ENCODE data around the gene CDPF1.

Gene CDPF1

GRCh38 chr22:46256358-46256958 is 6.4 kb upstream of the CDPF1 start:
- no peak for DNase-seq

DNA sequence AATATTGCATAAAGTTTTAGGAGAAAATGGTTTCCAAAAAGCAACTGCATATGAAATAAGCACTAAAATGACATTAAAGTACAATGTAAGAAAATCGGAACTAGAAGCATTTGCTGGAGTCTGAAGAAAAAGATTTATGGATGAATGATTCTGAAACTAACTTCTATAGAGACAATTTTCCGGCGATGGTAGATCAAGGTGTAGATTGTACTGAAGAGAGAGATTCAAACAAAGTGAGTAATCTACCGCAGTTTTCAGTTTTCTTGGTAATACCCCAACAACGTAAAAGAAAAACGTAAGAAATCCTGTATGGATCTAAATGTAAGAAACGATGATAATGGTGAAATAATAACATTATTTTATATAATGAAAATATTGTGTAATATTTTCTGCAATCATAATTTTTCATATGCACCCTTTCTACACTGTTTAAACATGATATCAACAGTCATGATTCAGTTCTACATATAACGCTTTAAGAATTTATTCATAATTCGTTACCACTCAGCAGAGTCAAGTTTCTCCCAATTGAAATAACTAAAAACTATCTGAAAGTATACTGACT is 1.8 kb upstream of the CDPF1 start:
- no peak for DNase-seq

DNA sequence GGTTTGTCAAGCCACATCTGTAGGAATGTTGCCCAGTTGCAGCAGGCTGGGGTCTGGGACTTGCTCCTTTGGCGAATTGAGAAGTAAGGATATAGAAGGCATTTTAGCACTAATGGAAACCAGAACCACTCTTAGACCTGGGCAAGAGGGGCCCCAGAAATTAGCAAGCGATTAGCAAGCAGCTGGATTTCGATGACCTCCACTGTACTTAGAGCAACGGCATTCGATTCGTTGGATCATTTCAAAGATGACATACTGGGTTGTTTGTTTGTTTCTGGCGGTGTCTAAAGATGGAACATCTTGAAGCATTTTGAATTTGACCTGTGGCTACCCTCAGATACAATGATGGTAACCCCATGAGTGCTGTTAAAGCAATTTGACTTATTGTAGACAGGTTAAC is 1.2 kb upstream of the CDPF1 start:
- DNase-seq: no peak

GRCh38 chr22:46250783-46251125 is 661 bp upstream of the CDPF1 start:
- no peak for DNase-seq

DNA sequence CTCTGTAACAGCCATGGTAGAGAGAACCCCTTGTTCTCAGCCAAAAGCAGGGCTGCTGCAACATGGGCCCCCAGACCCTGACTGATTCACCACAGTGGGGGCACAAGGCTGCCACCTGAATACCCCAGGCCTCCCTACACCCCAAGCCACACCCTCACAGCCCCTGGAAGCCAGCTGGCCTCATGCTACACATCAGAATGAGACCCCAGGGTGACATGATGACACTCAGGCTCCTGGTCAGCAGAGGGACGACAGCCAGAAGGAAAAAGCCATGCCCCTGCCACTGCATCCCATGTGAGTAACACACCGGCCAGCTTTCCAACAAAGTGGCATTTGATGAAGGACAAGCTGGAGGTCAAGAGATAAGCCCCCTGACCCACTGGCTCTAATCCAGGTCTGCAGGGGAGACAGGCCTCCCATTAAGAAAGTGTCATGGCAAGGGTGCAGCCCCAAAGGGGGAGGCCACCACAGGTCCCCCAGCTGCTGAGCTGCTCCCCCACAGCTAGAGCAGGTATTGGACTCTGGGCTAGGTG is 2.6 kb downstream of the CDPF1 start:
- no peak for DNase-seq

- no peak for DNase-seq
These were observed 3.9 kb downstream of the CDPF1 start for GRCh38 chr22:46246178-46246577.

DNA sequence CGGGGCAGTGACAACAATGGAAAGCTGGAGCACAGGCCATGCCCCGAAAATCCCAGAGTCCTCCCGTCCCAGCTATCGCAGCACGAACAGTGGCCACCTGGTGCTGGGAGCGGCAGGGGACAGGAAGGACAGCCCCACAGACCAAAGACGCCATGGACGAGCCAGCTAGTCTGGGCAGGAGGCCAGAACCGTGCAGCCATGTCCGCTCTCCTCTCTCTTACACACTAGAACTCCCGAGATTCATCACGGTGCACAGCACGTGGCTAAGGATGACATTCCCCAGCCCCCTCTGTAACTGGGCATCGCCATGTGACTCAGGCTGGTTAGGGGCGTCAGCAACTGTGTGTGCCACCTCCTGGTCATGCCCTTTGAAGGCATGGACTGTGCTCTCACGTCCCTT is 4.6 kb downstream of the CDPF1 start:
- DNase-seq: peak; percentile 69

- no peak for DNase-seq
These were observed 5.3 kb downstream of the CDPF1 start for GRCh38 chr22:46244771-46245170.

DNA sequence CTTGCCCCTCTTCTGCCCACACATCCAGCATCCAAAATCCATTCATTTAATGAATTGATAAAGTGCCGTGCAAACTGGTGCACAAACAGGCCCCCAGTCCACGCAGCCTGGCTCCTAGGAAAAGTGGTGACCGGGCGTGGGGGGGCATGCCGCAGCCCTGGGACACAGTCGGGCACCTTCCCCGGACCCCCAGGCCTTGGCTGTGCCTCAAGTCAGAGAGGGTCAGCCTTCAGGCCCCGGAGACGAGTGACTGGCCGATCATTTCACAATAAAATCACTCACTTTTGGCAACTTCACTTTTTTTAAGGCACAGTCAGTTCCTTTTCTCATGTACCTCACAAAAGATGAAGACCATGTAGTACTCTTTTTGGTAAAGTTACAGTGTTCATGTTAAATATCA is 8.0 kb downstream of the CDPF1 start:
- no peak for DNase-seq

GRCh38 chr22:46241396-46242007 is 8.6 kb downstream of the CDPF1 start:
- DNase-seq: no peak

DNA sequence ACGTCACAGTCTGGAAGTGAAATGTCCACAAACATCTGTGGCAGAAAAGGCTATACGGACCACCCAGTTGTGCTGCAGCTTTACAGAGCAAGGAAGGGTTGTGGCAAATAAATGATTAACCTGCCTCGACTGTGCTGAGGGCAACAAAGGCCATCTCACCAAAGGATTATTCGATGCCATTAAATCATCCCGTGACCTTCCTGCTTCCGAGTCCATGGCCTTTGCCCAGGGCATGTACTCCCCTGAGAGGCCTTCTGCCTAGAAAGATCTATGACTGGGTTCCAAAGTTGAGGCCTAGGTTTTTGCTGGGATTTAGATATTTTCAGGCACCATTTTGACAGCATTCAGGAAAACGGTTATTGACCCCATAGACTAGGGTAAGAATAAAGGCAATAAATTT is 9.2 kb downstream of the CDPF1 start:
- no peak for DNase-seq

DNA sequence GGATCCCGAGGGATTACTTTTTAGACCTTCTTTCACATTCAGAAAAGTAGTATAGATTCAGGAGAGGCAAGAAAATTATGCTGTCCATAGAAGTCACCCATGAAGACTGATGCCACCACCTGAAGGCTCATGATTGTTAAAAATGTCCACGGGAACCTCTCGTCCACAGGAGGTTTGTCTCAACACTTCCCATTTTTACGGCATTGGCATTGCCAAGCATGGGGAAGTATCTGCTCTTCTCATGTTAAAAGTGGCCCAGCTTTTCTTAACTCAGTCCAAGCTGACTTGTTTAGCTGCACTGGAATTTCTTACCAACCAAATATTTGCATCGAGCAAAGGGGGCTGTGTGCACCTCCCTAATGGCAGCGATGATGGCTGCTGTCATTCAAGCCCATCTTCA is 9.6 kb downstream of the CDPF1 start:
- DNase-seq: no peak

GRCh38 chr22:46240073-46240472 is 10.0 kb downstream of the CDPF1 start:
- DNase-seq: no peak

- DNase-seq: no peak
These were observed 10.6 kb downstream of the CDPF1 start for GRCh38 chr22:46239261-46240048.

- no peak for DNase-seq
These were observed 11.6 kb downstream of the CDPF1 start for GRCh38 chr22:46238541-46238940.

- DNase-seq: no peak
These were observed 12.5 kb downstream of the CDPF1 start for GRCh38 chr22:46237453-46238124.

DNA sequence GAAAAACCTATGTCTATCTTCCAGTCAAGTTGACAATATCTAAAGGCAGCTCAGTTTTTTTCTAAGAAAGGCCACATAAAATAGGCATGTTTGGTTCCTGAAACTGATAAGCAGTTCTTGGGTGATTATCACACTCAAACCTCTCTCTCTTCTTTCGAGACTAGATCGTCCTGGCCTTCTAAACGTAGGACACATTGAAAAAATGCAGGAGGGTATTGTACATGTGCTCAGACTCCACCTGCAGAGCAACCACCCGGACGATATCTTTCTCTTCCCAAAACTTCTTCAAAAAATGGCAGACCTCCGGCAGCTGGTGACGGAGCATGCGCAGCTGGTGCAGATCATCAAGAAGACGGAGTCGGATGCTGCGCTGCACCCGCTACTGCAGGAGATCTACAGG is 15.1 kb downstream of the CDPF1 start:
- DNase-seq: no peak

DNA sequence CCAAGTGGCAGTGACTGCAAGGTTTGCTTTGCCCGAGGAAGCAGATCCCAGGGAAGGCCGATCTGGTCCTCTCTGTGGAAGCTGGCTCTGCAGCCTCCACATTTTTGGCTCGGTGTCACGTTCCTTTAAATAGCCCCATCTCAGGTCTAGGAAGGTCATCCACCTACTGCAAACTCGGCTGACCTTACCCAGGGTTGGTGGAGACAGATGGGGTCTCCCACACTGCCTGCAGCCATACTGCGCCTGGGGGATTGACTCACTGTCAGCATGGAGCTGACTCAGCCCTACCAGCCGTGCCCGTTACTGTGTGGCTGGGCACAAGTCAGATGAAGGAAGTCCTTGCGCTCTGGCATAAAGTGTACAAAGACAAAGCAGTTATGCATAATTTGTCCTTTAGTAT is 16.9 kb downstream of the CDPF1 start:
- no peak for DNase-seq

DNA sequence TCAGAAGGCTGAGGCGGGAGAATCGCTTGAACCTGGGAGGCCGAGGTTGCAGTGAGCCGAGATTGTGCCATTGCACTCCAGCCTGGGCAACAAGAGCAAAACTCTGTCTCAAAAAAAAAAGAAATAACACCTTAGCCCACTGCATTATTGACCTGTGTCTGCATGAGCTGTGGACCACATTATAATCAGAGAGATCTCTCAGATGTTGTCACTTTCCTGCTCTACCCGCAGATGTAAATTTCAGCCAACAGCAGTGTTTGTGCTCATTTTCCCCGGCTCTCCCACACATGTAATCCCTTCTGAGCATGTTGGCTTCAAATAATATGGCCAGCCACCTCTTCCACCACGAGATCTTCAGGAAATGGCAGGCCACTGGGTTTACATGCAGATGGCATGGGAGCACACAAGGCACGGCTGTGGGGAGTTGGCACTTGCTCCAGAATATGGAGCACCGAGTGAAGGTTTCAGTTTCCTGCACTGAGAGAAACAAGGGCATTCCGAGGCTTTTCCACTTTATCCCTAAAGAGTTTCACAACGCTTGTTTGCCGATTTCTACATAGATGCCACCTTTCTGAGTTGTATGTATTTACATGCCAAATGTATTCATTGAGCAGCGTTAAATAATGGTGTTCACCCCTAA is 19.7 kb downstream of the CDPF1 start:
- no peak for DNase-seq

DNA sequence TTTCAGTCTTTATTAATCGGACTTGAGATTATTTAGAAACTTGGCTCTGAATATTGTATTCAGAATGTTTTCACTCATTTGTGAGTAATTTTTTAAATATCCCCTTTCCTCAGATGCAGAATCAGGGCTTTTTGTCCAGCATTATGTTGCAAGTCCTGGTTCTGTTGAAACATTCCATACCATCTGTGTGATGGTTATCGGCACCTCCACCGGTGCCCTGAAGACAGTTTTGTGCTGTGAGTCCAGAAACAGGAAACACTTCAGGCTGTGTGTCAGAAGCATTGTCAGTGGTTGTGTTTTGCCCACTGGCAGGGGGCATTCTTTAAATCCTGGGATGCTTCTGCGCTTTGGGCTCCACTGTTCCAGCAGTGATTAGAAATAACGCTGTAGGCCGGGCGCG is 20.4 kb downstream of the CDPF1 start:
- DNase-seq: no peak

GRCh38 chr22:46226577-46226976 is 23.5 kb downstream of the CDPF1 start:
- DNase-seq: no peak

GRCh38 chr22:46225631-46226030 is 24.5 kb downstream of the CDPF1 start:
- no peak for DNase-seq

DNA sequence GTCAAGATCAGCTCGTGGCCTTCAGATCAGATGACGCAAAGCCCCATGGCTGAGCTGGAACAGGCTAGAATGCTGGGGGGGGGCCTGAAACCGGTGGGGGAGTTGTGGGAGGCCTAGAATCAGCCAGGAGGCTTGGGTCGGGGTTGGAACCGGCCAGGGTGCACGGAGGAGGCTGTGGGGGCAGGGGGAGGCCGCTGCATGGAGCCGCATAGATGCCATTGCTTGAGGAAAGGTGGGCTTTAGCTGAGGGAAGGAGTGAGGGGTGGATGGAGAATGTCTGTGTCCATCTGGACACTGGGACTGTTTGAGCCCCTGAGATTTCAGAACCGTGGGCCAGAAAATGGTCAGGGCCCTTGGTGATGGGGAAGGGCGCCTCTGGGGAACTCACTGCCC is 25.2 kb downstream of the CDPF1 start:
- no peak for DNase-seq

Data from left hindlimb (tissue), 1 donor.